Panc1 (cell line): ENCODE measurements around the gene FBRS.

Experiments
- SIN3A ChIP-seq: IDR thresholded peaks from 2 replicates; pipeline ENCODE4 v1.6.1; 2012; ENCODE audit warnings: low read depth, mild to moderate bottlenecking, low read length, moderate library complexity, borderline replicate concordance; ENCODE audit not compliant: insufficient read depth
- TF ChIP-seq, protein P1 (sequence below): fragments of 450-650 bp; IDR thresholded peaks from 2 replicates; pipeline ENCODE4 v1.5.1; 2017; ENCODE audit warnings: mild to moderate bottlenecking

- TF ChIP-seq, protein P1, sequence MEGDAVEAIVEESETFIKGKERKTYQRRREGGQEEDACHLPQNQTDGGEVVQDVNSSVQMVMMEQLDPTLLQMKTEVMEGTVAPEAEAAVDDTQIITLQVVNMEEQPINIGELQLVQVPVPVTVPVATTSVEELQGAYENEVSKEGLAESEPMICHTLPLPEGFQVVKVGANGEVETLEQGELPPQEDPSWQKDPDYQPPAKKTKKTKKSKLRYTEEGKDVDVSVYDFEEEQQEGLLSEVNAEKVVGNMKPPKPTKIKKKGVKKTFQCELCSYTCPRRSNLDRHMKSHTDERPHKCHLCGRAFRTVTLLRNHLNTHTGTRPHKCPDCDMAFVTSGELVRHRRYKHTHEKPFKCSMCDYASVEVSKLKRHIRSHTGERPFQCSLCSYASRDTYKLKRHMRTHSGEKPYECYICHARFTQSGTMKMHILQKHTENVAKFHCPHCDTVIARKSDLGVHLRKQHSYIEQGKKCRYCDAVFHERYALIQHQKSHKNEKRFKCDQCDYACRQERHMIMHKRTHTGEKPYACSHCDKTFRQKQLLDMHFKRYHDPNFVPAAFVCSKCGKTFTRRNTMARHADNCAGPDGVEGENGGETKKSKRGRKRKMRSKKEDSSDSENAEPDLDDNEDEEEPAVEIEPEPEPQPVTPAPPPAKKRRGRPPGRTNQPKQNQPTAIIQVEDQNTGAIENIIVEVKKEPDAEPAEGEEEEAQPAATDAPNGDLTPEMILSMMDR = no peak
- TF ChIP-seq SIN3A = no peak
These were observed 8.4 kb upstream of the FBRS start for GRCh38 chr16:30649725-30650368.
